HEK293 (cell line): ENCODE data around the gene RHEB.
A peak's percentile ranks its signal among the peaks of the same experiment; 100 is the strongest.

ENCODE experiments used
- CTCF ChIA-PET: fragments of 350-600 bp; formaldehyde crosslinking; extraction: SDS; loops from one replicate; lab custom pipeline; 2021; ENCODE audit warnings: antibody characterized with exemption; lab: Yijun Ruan, JAX
- POLR2A ChIA-PET: fragments of 300-600 bp; formaldehyde crosslinking; extraction: SDS; loops from one replicate; lab custom pipeline; 2020; ENCODE audit warnings: antibody characterized with exemption, inconsistent platforms; lab: Yijun Ruan, JAX
- H3K27ac ChIP-seq: fragments of 200-500 bp; sonication (Bioruptor generic); 2 replicates; pipeline ENCODE4 v1.5.1; 2014; ENCODE audit warnings: low read depth, low read length, control low read depth, inconsistent platforms; ENCODE audit errors: extremely low read depth
- H3K36me3 ChIP-seq, 2 experiments: fragments of 200-500 bp in 1 of 2; sonication (Bioruptor generic) in 1 of 2; 1 replicate in 1 of 2; 2 replicates in 1 of 2; pipeline ENCODE4 v1.5.1; 2014 to 2017; ENCODE audit warnings: inconsistent platforms in 2 of 2, low read length in 2 of 2; ENCODE audit not compliant: control insufficient read depth in 2 of 2, insufficient read depth in 1 of 2
- H3K4me1 ChIP-seq: fragments of 200-500 bp; sonication (Bioruptor generic); 2 replicates; pipeline ENCODE4 v1.5.1; 2014; ENCODE audit warnings: mild to moderate bottlenecking, low read length, inconsistent platforms; ENCODE audit not compliant: control insufficient read depth, insufficient read depth
- H3K4me3 ChIP-seq: 2 replicates; pipeline ENCODE4 v1.5.1; 2011; ENCODE audit warnings: low read depth, mild to moderate bottlenecking, control low read depth, low read length, moderate library complexity
- H3K9me3 ChIP-seq: fragments of 200-500 bp; sonication (Bioruptor generic); 2 replicates; pipeline ENCODE4 v1.5.1; 2014; ENCODE audit warnings: low read depth, low read length, inconsistent platforms; ENCODE audit not compliant: control insufficient read depth, insufficient read depth
- KLF10 ChIP-seq: fragments of 450-650 bp; IDR thresholded peaks from 2 replicates; pipeline ENCODE4 v1.5.1; 2018; ENCODE audit warnings: missing biosample characterization, mild to moderate bottlenecking, missing genetic modification characterization
- OSR2 ChIP-seq: fragments of 450-650 bp; formaldehyde crosslinking; IDR thresholded peaks from 2 replicates; pipeline ENCODE4 v1.5.1; 2016; ENCODE audit warnings: missing biosample characterization, missing genetic modification characterization
- ZNF114 ChIP-seq: fragments of 450-650 bp; formaldehyde crosslinking; IDR thresholded peaks from 2 replicates; pipeline ENCODE4 v1.5.0; 2017; ENCODE audit warnings: missing biosample characterization, missing genetic modification characterization
- ZNF155 ChIP-seq: fragments of 450-650 bp; formaldehyde crosslinking; IDR thresholded peaks from 2 replicates; pipeline ENCODE4 v1.5.1; 2016; ENCODE audit warnings: missing biosample characterization, missing genetic modification characterization
- ZNF202 ChIP-seq: fragments of 450-650 bp; formaldehyde crosslinking; IDR thresholded peaks from 2 replicates; pipeline ENCODE4 v1.5.1; 2016; ENCODE audit warnings: missing biosample characterization, missing genetic modification characterization, borderline replicate concordance
- ZNF266 ChIP-seq: fragments of 450-650 bp; formaldehyde crosslinking; IDR thresholded peaks from 2 replicates; pipeline ENCODE4 v1.5.1; 2016; ENCODE audit warnings: missing biosample characterization, missing genetic modification characterization, low read depth
- ZNF350 ChIP-seq: fragments of 450-650 bp; formaldehyde crosslinking; IDR thresholded peaks from 2 replicates; pipeline ENCODE4 v1.5.0; 2017; ENCODE audit warnings: missing biosample characterization, mild to moderate bottlenecking, missing genetic modification characterization
- ZNF610 ChIP-seq: fragments of 450-650 bp; formaldehyde crosslinking; IDR thresholded peaks from 2 replicates; pipeline ENCODE4 v1.5.1; 2016; ENCODE audit warnings: missing biosample characterization, missing genetic modification characterization, borderline replicate concordance
- ZNF660 ChIP-seq: fragments of 450-650 bp; IDR thresholded peaks from 2 replicates; pipeline ENCODE4 v1.5.1; 2018; ENCODE audit warnings: missing biosample characterization, mild to moderate bottlenecking, missing genetic modification characterization
- ZNF76 ChIP-seq: fragments of 450-650 bp; formaldehyde crosslinking; IDR thresholded peaks from 2 replicates; pipeline ENCODE4; 2016; ENCODE audit warnings: low read depth, missing biosample characterization, missing genetic modification characterization, borderline replicate concordance
- ZNF776 ChIP-seq: fragments of 450-650 bp; formaldehyde crosslinking; IDR thresholded peaks from 2 replicates; pipeline ENCODE4 v1.5.0; 2017; ENCODE audit warnings: missing biosample characterization, missing genetic modification characterization, borderline replicate concordance
- ZNF785 ChIP-seq: fragments of 450-650 bp; formaldehyde crosslinking; IDR thresholded peaks from 2 replicates; pipeline ENCODE4 v1.5.1; 2016; ENCODE audit warnings: missing biosample characterization, missing genetic modification characterization
- TF ChIP-seq, protein P1 (sequence below): fragments of 450-650 bp; formaldehyde crosslinking; IDR thresholded peaks from 2 replicates; pipeline ENCODE4 v1.5.1; 2017; ENCODE audit warnings: missing biosample characterization, missing genetic modification characterization
- TF ChIP-seq, protein P2 (sequence below): fragments of 450-650 bp; formaldehyde crosslinking; IDR thresholded peaks from 2 replicates; pipeline ENCODE4 v1.5.1; 2016; ENCODE audit warnings: missing biosample characterization, missing genetic modification characterization
- TF ChIP-seq, protein P3 (sequence below): fragments of 450-650 bp; formaldehyde crosslinking; optimal IDR thresholded peaks from 2 replicates; pipeline ENCODE3; 2016; ENCODE audit warnings: missing biosample characterization, mild to moderate bottlenecking, missing genetic modification characterization
- TF ChIP-seq, protein P4 (sequence below): fragments of 450-650 bp; formaldehyde crosslinking; IDR thresholded peaks from 2 replicates; pipeline ENCODE4 v1.5.1; 2017; ENCODE audit warnings: missing biosample characterization, missing genetic modification characterization
- TF ChIP-seq, protein P5 (sequence below): fragments of 450-650 bp; formaldehyde crosslinking; IDR thresholded peaks from 2 replicates; pipeline ENCODE4 v1.5.0; 2017; ENCODE audit warnings: missing biosample characterization, missing genetic modification characterization, borderline replicate concordance
- TF ChIP-seq, protein P6 (sequence below): fragments of 450-650 bp; formaldehyde crosslinking; conservative IDR thresholded peaks from 2 replicates; pipeline ENCODE4 v1.5.1; 2016; ENCODE audit warnings: low read depth, missing biosample characterization, missing genetic modification characterization

RHEB gene

DNA sequence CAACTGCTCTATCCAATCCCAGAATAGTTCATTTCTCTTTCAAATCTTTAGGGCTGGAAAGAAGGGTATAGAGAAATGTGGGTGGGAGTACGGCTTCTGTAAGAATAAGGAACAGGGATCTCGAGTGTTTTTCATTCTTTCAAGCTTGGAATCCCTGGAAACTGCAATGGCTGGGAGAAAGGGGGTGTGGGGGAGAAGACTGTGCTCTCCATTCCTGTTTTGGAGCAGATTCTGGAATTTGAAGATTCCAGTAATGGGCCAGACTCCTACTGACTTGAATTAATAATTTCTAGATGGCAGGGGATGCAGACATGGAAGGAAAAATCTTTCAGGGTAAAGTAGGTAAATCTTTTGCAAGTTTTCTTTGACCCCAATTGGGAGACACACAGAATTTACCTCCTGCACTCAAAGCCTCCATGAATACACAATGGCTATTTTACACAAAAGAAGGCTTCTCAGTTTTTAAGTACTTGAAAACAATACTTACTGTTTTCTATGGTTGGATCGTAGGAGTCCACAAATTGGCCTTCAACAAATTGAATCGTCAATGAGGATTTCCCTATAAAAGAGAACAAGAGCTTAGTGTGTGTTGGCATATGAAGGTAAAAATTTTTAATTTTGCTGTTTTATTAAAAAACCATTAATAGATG lies 29.1 kb downstream of the RHEB start:
- no peaks in the 10 kb centered on the region for H3K9me3 ChIP-seq
- H3K36me3 ChIP-seq: peaks cover 0 to 49% of the 10 kb centered on the region in 2 experiments; a peak in 1 of 3 replicates
- CTCF ChIA-PET: no interaction called here
- no peak overlapping the region for H3K27ac ChIP-seq
- no peak for TF ChIP-seq ZNF155 (tag by site-specific recombination)
- no peak for TF ChIP-seq ZNF266 (tag by site-specific recombination)
- TF ChIP-seq, protein P1, sequence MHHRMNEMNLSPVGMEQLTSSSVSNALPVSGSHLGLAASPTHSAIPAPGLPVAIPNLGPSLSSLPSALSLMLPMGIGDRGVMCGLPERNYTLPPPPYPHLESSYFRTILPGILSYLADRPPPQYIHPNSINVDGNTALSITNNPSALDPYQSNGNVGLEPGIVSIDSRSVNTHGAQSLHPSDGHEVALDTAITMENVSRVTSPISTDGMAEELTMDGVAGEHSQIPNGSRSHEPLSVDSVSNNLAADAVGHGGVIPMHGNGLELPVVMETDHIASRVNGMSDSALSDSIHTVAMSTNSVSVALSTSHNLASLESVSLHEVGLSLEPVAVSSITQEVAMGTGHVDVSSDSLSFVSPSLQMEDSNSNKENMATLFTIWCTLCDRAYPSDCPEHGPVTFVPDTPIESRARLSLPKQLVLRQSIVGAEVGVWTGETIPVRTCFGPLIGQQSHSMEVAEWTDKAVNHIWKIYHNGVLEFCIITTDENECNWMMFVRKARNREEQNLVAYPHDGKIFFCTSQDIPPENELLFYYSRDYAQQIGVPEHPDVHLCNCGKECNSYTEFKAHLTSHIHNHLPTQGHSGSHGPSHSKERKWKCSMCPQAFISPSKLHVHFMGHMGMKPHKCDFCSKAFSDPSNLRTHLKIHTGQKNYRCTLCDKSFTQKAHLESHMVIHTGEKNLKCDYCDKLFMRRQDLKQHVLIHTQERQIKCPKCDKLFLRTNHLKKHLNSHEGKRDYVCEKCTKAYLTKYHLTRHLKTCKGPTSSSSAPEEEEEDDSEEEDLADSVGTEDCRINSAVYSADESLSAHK: peak; percentile 39; the same call in 1 of the 2 replicates
- POLR2A ChIA-PET: interaction anchor here (1.5 kb wide), 1 partner anchor 26 kb away, joined by 3 read pairs; no protein-coding TSS in a partner anchor
- H3K4me3 ChIP-seq: no peak overlapping the region
- peaks cover 15% of the 10 kb centered on the region for H3K4me1 ChIP-seq

DNA sequence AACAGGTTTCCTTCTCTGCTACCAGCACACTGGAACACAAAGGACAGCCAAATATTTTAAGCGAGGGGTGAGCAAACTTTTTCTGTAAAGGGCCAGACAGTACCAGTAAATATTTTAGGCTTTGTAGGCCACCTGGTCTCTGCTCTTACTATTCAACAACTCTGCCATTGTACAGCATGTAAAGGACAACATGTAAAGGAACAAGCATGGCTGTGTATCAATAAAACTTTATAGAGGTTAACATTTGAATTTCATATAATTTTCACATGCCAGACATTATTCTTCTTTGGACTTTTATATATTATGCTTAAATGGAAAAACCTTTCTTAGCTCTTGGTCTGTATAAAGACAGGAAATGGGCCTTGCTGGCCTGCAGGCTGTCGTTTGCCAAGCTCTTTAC lies 30.2 kb downstream of the RHEB start:
- Histone ChIP-seq H3K4me3 (no peak overlapping the region), H3K27ac (no peak overlapping the region), H3K36me3 (peaks cover 0 to 59% of the 10 kb centered on the region in 2 experiments; a peak in 1 of 3 replicates), H3K9me3 (no peaks in the 10 kb centered on the region), H3K4me1 (peaks cover 6% of the 10 kb centered on the region; the same call in 1 of the 2 replicates)
- ChIA-PET POLR2A (no interaction called here), CTCF (no interaction called here)
- TF ChIP-seq ZNF202 (no peak), ZNF610 (tag by site-specific recombination) (no peak), ZNF660 (no peak), ZNF350 (tag by site-specific recombination) (no peak), KLF10 (tag by site-specific recombination) (no peak), ZNF785 (no peak), ZNF114 (tag by site-specific recombination) (no peak), OSR2 (tag by site-specific recombination) (no peak), ZNF76 (tag by site-specific recombination) (no peak), ZNF776 (no peak)
- TF ChIP-seq, protein P2, sequence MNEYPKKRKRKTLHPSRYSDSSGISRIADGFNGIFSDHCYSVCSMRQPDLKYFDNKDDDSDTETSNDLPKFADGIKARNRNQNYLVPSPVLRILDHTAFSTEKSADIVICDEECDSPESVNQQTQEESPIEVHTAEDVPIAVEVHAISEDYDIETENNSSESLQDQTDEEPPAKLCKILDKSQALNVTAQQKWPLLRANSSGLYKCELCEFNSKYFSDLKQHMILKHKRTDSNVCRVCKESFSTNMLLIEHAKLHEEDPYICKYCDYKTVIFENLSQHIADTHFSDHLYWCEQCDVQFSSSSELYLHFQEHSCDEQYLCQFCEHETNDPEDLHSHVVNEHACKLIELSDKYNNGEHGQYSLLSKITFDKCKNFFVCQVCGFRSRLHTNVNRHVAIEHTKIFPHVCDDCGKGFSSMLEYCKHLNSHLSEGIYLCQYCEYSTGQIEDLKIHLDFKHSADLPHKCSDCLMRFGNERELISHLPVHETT (tag by site-specific recombination): no peak
- TF ChIP-seq, protein P3, sequence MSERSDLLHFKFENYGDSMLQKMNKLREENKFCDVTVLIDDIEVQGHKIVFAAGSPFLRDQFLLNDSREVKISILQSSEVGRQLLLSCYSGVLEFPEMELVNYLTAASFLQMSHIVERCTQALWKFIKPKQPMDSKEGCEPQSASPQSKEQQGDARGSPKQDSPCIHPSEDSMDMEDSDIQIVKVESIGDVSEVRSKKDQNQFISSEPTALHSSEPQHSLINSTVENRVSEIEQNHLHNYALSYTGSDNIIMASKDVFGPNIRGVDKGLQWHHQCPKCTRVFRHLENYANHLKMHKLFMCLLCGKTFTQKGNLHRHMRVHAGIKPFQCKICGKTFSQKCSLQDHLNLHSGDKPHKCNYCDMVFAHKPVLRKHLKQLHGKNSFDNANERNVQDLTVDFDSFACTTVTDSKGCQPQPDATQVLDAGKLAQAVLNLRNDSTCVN (tag by site-specific recombination): no peak
- TF ChIP-seq, protein P4, sequence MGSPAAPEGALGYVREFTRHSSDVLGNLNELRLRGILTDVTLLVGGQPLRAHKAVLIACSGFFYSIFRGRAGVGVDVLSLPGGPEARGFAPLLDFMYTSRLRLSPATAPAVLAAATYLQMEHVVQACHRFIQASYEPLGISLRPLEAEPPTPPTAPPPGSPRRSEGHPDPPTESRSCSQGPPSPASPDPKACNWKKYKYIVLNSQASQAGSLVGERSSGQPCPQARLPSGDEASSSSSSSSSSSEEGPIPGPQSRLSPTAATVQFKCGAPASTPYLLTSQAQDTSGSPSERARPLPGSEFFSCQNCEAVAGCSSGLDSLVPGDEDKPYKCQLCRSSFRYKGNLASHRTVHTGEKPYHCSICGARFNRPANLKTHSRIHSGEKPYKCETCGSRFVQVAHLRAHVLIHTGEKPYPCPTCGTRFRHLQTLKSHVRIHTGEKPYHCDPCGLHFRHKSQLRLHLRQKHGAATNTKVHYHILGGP (tag by site-specific recombination): no peak
- TF ChIP-seq, protein P5, sequence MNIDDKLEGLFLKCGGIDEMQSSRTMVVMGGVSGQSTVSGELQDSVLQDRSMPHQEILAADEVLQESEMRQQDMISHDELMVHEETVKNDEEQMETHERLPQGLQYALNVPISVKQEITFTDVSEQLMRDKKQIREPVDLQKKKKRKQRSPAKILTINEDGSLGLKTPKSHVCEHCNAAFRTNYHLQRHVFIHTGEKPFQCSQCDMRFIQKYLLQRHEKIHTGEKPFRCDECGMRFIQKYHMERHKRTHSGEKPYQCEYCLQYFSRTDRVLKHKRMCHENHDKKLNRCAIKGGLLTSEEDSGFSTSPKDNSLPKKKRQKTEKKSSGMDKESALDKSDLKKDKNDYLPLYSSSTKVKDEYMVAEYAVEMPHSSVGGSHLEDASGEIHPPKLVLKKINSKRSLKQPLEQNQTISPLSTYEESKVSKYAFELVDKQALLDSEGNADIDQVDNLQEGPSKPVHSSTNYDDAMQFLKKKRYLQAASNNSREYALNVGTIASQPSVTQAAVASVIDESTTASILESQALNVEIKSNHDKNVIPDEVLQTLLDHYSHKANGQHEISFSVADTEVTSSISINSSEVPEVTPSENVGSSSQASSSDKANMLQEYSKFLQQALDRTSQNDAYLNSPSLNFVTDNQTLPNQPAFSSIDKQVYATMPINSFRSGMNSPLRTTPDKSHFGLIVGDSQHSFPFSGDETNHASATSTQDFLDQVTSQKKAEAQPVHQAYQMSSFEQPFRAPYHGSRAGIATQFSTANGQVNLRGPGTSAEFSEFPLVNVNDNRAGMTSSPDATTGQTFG: no peak
- TF ChIP-seq, protein P6, sequence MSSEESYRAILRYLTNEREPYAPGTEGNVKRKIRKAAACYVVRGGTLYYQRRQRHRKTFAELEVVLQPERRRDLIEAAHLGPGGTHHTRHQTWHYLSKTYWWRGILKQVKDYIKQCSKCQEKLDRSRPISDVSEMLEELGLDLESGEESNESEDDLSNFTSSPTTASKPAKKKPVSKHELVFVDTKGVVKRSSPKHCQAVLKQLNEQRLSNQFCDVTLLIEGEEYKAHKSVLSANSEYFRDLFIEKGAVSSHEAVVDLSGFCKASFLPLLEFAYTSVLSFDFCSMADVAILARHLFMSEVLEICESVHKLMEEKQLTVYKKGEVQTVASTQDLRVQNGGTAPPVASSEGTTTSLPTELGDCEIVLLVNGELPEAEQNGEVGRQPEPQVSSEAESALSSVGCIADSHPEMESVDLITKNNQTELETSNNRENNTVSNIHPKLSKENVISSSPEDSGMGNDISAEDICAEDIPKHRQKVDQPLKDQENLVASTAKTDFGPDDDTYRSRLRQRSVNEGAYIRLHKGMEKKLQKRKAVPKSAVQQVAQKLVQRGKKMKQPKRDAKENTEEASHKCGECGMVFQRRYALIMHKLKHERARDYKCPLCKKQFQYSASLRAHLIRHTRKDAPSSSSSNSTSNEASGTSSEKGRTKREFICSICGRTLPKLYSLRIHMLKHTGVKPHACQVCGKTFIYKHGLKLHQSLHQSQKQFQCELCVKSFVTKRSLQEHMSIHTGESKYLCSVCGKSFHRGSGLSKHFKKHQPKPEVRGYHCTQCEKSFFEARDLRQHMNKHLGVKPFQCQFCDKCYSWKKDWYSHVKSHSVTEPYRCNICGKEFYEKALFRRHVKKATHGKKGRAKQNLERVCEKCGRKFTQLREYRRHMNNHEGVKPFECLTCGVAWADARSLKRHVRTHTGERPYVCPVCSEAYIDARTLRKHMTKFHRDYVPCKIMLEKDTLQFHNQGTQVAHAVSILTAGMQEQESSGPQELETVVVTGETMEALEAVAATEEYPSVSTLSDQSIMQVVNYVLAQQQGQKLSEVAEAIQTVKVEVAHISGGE (tag by site-specific recombination): no peak
